Measurements from ENCODE around the gene TMEM232. TPM values are rescaled to one million over a fixed set of nuclear protein-coding genes. Genes with fewer than 3 reads are reported as not detected.

TMEM232 gene
- total and polyA plus RNA-seq, 7 experiments from 2014 or later, result 0.43 to 3.0 (median 1.8) TPM

- Histone ChIP-seq H3K36me3 (ENCODE audit: control insufficient read depth in 2 of 3, insufficient read depth in 3 of 3, low read length in 3 of 3) (no peaks in the 10 kb centered on the region), H3K4me1 (ENCODE audit: control insufficient read depth in 2 of 2, insufficient read depth in 2 of 2, low read length in 2 of 2) (no peaks in the 10 kb centered on the region), H3K9me3 (ENCODE audit: control insufficient read depth in 2 of 3, low read length in 3 of 3) (no peaks in the 10 kb centered on the region), H3K27me3 (ENCODE audit: control insufficient read depth in 2 of 2, insufficient read depth in 2 of 2, low read length in 2 of 2) (peaks cover 0 to 3% of the 10 kb centered on the region in 2 donors), H3K27ac (ENCODE audit: low read depth, low read length) (no peak overlapping the region), H3K4me3 (ENCODE audit: low read length) (no peak overlapping the region)
- ChIA-PET POLR2A (no interaction called here), CTCF (no interaction called here)
- Mint-ChIP-seq H3K4me3 (no peak overlapping the region), H3K27me3 (peaks cover 0 to 6% (median 4%) of the 10 kb centered on the region in 5 donors), H3K9me3 (peaks cover 0 to 23% (median 7%) of the 10 kb centered on the region in 11 donors), H3K4me1 (no peaks in the 10 kb centered on the region), H3K27ac (no peak overlapping the region), H3K36me3 (no peaks in the 10 kb centered on the region)
- no peak for ATAC-seq
- intact Hi-C loops (cut with micrococcal nuclease), result no loop called here
- DNase-seq, result no peak
These were observed 247.6 kb downstream of the TMEM232 start for GRCh38 chr5:110478895-110479294.

- H3K4me3 Mint-ChIP-seq, result no peak overlapping the region
These were observed 248.6 kb downstream of the TMEM232 start for GRCh38 chr5:110477911-110478310.

GRCh38 chr5:110476164-110476563, 250.3 kb downstream of the TMEM232 start:
- intact Hi-C loops (cut with micrococcal nuclease), result no loop called here
- Mint-ChIP-seq H3K27ac (no peak overlapping the region), H3K4me1 (no peaks in the 10 kb centered on the region), H3K36me3 (peaks cover 0 to 5% (median 4%) of the 10 kb centered on the region in 5 donors), H3K9me3 (peaks cover 3 to 25% (median 12%) of the 10 kb centered on the region in 11 donors), H3K27me3 (peaks cover 0 to 6% (median 0%) of the 10 kb centered on the region in 5 donors), H3K4me3 (no peak overlapping the region)
- H3K4me3 ChIP-seq (ENCODE audit: low read length), result no peak overlapping the region
- peaks cover 0 to 5% (median 0%) of the 10 kb centered on the region in 3 experiments for H3K9me3 ChIP-seq (ENCODE audit: control insufficient read depth in 2 of 3, low read length in 3 of 3)
- H3K27me3 ChIP-seq (ENCODE audit: control insufficient read depth in 2 of 2, insufficient read depth in 2 of 2, low read length in 2 of 2), result peaks cover 0 to 3% of the 10 kb centered on the region in 2 donors
- ATAC-seq, result no peak
- no peaks in the 10 kb centered on the region for H3K36me3 ChIP-seq (ENCODE audit: control insufficient read depth in 2 of 3, insufficient read depth in 3 of 3, low read length in 3 of 3)
- no peak for DNase-seq
- POLR2A ChIA-PET, result no interaction called here
- no peaks in the 10 kb centered on the region for H3K4me1 ChIP-seq (ENCODE audit: control insufficient read depth in 2 of 2, insufficient read depth in 2 of 2, low read length in 2 of 2)
- CTCF ChIA-PET, result no interaction called here
- H3K27ac ChIP-seq (ENCODE audit: low read depth, low read length), result no peak overlapping the region

More at GRCh38 chr5:110477911-110478310, 248.6 kb downstream of the TMEM232 start:
- Mint-ChIP-seq H3K4me1 (no peaks in the 10 kb centered on the region), H3K9me3 (peaks cover 0 to 22% (median 6%) of the 10 kb centered on the region in 11 donors), H3K36me3 (no peaks in the 10 kb centered on the region), H3K27ac (no peak overlapping the region), H3K27me3 (peaks cover 0 to 6% (median 4%) of the 10 kb centered on the region in 5 donors)
- Histone ChIP-seq H3K9me3 (ENCODE audit: control insufficient read depth in 2 of 3, low read length in 3 of 3) (no peaks in the 10 kb centered on the region), H3K36me3 (ENCODE audit: control insufficient read depth in 2 of 3, insufficient read depth in 3 of 3, low read length in 3 of 3) (no peaks in the 10 kb centered on the region), H3K4me3 (ENCODE audit: low read length) (no peak overlapping the region), H3K27ac (ENCODE audit: low read depth, low read length) (no peak overlapping the region), H3K27me3 (ENCODE audit: control insufficient read depth in 2 of 2, insufficient read depth in 2 of 2, low read length in 2 of 2) (peaks cover 0 to 3% of the 10 kb centered on the region in 2 donors), H3K4me1 (ENCODE audit: control insufficient read depth in 2 of 2, insufficient read depth in 2 of 2, low read length in 2 of 2) (no peaks in the 10 kb centered on the region)
- DNase-seq (no peak), ATAC-seq (no peak)
- intact Hi-C loops (cut with micrococcal nuclease), result no loop called here
- ChIA-PET CTCF (no interaction called here), POLR2A (no interaction called here)

- no peak overlapping the region for H3K27ac ChIP-seq (ENCODE audit: low read depth, low read length)
- peaks cover 5 to 31% (median 18%) of the 10 kb centered on the region in 11 donors for H3K9me3 Mint-ChIP-seq
- H3K36me3 Mint-ChIP-seq, result peaks cover 0 to 9% (median 4%) of the 10 kb centered on the region in 5 donors
- ChIA-PET POLR2A (no interaction called here), CTCF (no interaction called here)
- DNase-seq (no peak), ATAC-seq (no peak)
- peaks cover 0 to 3% of the 10 kb centered on the region in 2 donors for H3K27me3 ChIP-seq (ENCODE audit: control insufficient read depth in 2 of 2, insufficient read depth in 2 of 2, low read length in 2 of 2)
- H3K4me1 Mint-ChIP-seq, result no peaks in the 10 kb centered on the region
- H3K4me3 ChIP-seq (ENCODE audit: low read length), result no peak overlapping the region
- no peaks in the 10 kb centered on the region for H3K36me3 ChIP-seq (ENCODE audit: control insufficient read depth in 2 of 3, insufficient read depth in 3 of 3, low read length in 3 of 3)
- H3K27ac Mint-ChIP-seq, result no peak overlapping the region
- H3K9me3 ChIP-seq (ENCODE audit: control insufficient read depth in 2 of 3, low read length in 3 of 3), result peaks cover 0 to 11% (median 0%) of the 10 kb centered on the region in 3 experiments
- H3K4me3 Mint-ChIP-seq, result no peak overlapping the region
- no peaks in the 10 kb centered on the region for H3K4me1 ChIP-seq (ENCODE audit: control insufficient read depth in 2 of 2, insufficient read depth in 2 of 2, low read length in 2 of 2)
- intact Hi-C loops (cut with micrococcal nuclease), result no loop called here
- H3K27me3 Mint-ChIP-seq, result peaks cover 0 to 6% (median 0%) of the 10 kb centered on the region in 5 donors
These were observed 250.9 kb downstream of the TMEM232 start for GRCh38 chr5:110475529-110475928.

- Histone ChIP-seq H3K27ac (ENCODE audit: low read depth, low read length) (no peak overlapping the region), H3K36me3 (ENCODE audit: control insufficient read depth in 2 of 3, insufficient read depth in 3 of 3, low read length in 3 of 3) (no peaks in the 10 kb centered on the region), H3K4me3 (ENCODE audit: low read length) (no peak overlapping the region), H3K4me1 (ENCODE audit: control insufficient read depth in 2 of 2, insufficient read depth in 2 of 2, low read length in 2 of 2) (no peaks in the 10 kb centered on the region), H3K27me3 (ENCODE audit: control insufficient read depth in 2 of 2, insufficient read depth in 2 of 2, low read length in 2 of 2) (no peaks in the 10 kb centered on the region), H3K9me3 (ENCODE audit: control insufficient read depth in 2 of 3, low read length in 3 of 3) (peaks cover 0 to 16% (median 0%) of the 10 kb centered on the region in 3 experiments)
- Mint-ChIP-seq H3K36me3 (peaks cover 0 to 12% (median 4%) of the 10 kb centered on the region in 5 donors), H3K27ac (no peak overlapping the region), H3K4me3 (no peak overlapping the region), H3K4me1 (no peaks in the 10 kb centered on the region), H3K9me3 (peaks cover 5 to 49% (median 23%) of the 10 kb centered on the region in 11 donors), H3K27me3 (no peaks in the 10 kb centered on the region)
- ChIA-PET CTCF (no interaction called here), POLR2A (no interaction called here)
- ATAC-seq (no peak), DNase-seq (no peak)
- intact Hi-C loops (cut with micrococcal nuclease), result no loop called here
These were observed 257.0 kb downstream of the TMEM232 start for GRCh38 chr5:110469486-110469885.

GRCh38 chr5:110463106-110463505, 263.4 kb downstream of the TMEM232 start:
- intact Hi-C loops (cut with micrococcal nuclease), result no loop called here
- Mint-ChIP-seq H3K4me3 (no peak overlapping the region), H3K27me3 (no peaks in the 10 kb centered on the region), H3K4me1 (no peaks in the 10 kb centered on the region), H3K36me3 (no peaks in the 10 kb centered on the region), H3K9me3 (no peaks in the 10 kb centered on the region), H3K27ac (no peak overlapping the region)
- H3K36me3 ChIP-seq (ENCODE audit: control insufficient read depth in 2 of 3, insufficient read depth in 3 of 3, low read length in 3 of 3), result no peaks in the 10 kb centered on the region
- no peak overlapping the region for H3K27ac ChIP-seq (ENCODE audit: low read depth, low read length)
- DNase-seq, result no peak
- no peak overlapping the region for H3K4me3 ChIP-seq (ENCODE audit: low read length)
- ATAC-seq, result no peak
- no peaks in the 10 kb centered on the region for H3K4me1 ChIP-seq (ENCODE audit: control insufficient read depth in 2 of 2, insufficient read depth in 2 of 2, low read length in 2 of 2)
- ChIA-PET POLR2A (no interaction called here), CTCF (no interaction called here)
- H3K9me3 ChIP-seq (ENCODE audit: control insufficient read depth in 2 of 3, low read length in 3 of 3), result no peaks in the 10 kb centered on the region
- no peaks in the 10 kb centered on the region for H3K27me3 ChIP-seq (ENCODE audit: control insufficient read depth in 2 of 2, insufficient read depth in 2 of 2, low read length in 2 of 2)

- DNase-seq (no peak), ATAC-seq (no peak)
- ChIA-PET CTCF (no interaction called here), POLR2A (no interaction called here)
- no peaks in the 10 kb centered on the region for H3K4me1 ChIP-seq (ENCODE audit: control insufficient read depth in 2 of 2, insufficient read depth in 2 of 2, low read length in 2 of 2)
- Mint-ChIP-seq H3K36me3 (no peaks in the 10 kb centered on the region), H3K4me3 (no peak overlapping the region), H3K27ac (no peak overlapping the region), H3K27me3 (no peaks in the 10 kb centered on the region), H3K9me3 (no peaks in the 10 kb centered on the region), H3K4me1 (no peaks in the 10 kb centered on the region)
- H3K4me3 ChIP-seq (ENCODE audit: low read length), result no peak overlapping the region
- H3K9me3 ChIP-seq (ENCODE audit: control insufficient read depth in 2 of 3, low read length in 3 of 3), result no peaks in the 10 kb centered on the region
- intact Hi-C loops (cut with micrococcal nuclease), result no loop called here
- no peaks in the 10 kb centered on the region for H3K36me3 ChIP-seq (ENCODE audit: control insufficient read depth in 2 of 3, insufficient read depth in 3 of 3, low read length in 3 of 3)
- no peak overlapping the region for H3K27ac ChIP-seq (ENCODE audit: low read depth, low read length)
- H3K27me3 ChIP-seq (ENCODE audit: control insufficient read depth in 2 of 2, insufficient read depth in 2 of 2, low read length in 2 of 2), result no peaks in the 10 kb centered on the region
These were observed 265.6 kb downstream of the TMEM232 start for GRCh38 chr5:110460837-110461236.

Measured in naive thymus-derived CD4-positive, alpha-beta T cell (primary cell).